T-cell (primary cell): ENCODE measurements around the gene TELO2. TPM values are rescaled to one million over a fixed set of nuclear protein-coding genes. Genes with fewer than 3 reads are reported as not detected.

ENCODE experiments used
- ATAC-seq, 4 experiments: fragments of 200-7000 bp in 3 of 4; fragments of 150-1000 bp in 1 of 4; cut with Tn5 transposase; replicated peaks in 1 of 4; 1 replicate in 3 of 4; 2 replicates in 1 of 4; pipeline ENCODE4 v1.10.0; 2021; ENCODE audit warnings: moderate library complexity in 3 of 4, mild to moderate bottlenecking in 2 of 4, moderate number of reproducible peaks in 1 of 4
- CTCF ChIA-PET, 2 donors: fragments of 300-600 bp; sonication (Branson Sonifier 250); formaldehyde crosslinking; loops; one replicate each; lab custom pipeline; 2022; ENCODE audit warnings: antibody characterized with exemption in 2 of 2; lab: Charles Lee
- POLR2A ChIA-PET, 2 donors: fragments of 300-600 bp; sonication (Branson Sonifier 250); formaldehyde crosslinking; loops; one replicate each; lab custom pipeline; 2022; ENCODE audit warnings: antibody characterized with exemption in 2 of 2; lab: Charles Lee
- DNase-seq, 35 experiments: peaks; one replicate each; pipeline versions ENCODE4 v3.0.0 to v3.0.0-alpha.2; 2013 to 2023
- H3K27ac ChIP-seq: one replicate; pipeline ENCODE4 v1.5.1; 2013; ENCODE audit warnings: low read length
- H3K27me3 ChIP-seq, 2 experiments: replicated peaks in 1 of 2; 1 replicate in 1 of 2; 2 replicates in 1 of 2; pipeline versions ENCODE4 v1.6.1 to v1.7.0; 2013; ENCODE audit warnings: low read length in 1 of 2, mixed read lengths in 1 of 2; ENCODE audit not compliant: control insufficient read depth in 2 of 2, insufficient read depth in 2 of 2; ENCODE audit errors: extremely low read depth in 1 of 2
- H3K36me3 ChIP-seq, 2 donors: 1 replicate in 1 of 2; 2 replicates in 1 of 2; pipeline versions ENCODE4 v1.6.1 to v1.7.0; 2013; ENCODE audit warnings: low read length in 1 of 2; ENCODE audit not compliant: control insufficient read depth in 2 of 2, insufficient read depth in 1 of 2; ENCODE audit errors: extremely low read depth in 1 of 2
- H3K4me1 ChIP-seq, 2 experiments: 1 replicate in 1 of 2; 2 replicates in 1 of 2; pipeline versions ENCODE4 v1.6.1 to v1.7.0; 2013; ENCODE audit warnings: low read length in 2 of 2, mixed read lengths in 1 of 2; ENCODE audit not compliant: insufficient read depth in 2 of 2, control insufficient read depth in 1 of 2; ENCODE audit errors: extremely low read depth in 1 of 2
- H3K4me3 ChIP-seq, 2 donors: 1 replicate in 1 of 2; 2 replicates in 1 of 2; pipeline versions ENCODE4 v1.5.1 to v1.7.0; 2013; ENCODE audit warnings: mild to moderate bottlenecking in 2 of 2, low read length in 1 of 2, moderate library complexity in 1 of 2; ENCODE audit not compliant: control insufficient read depth in 1 of 2; ENCODE audit errors: extremely low read depth in 1 of 2
- H3K9me3 ChIP-seq: 2 replicates; pipeline ENCODE4 v1.7.0; 2013
- H3K27ac Mint-ChIP-seq, 2 donors: one replicate each; pipeline ENCODE4 v1.8.0; 2020 to 2021; ENCODE audit warnings: mild to moderate bottlenecking in 2 of 2, mixed read lengths in 2 of 2
- H3K27me3 Mint-ChIP-seq, 2 donors: one replicate each; pipeline ENCODE4 v1.8.0; 2021 to 2022; ENCODE audit warnings: mixed read lengths in 2 of 2
- H3K36me3 Mint-ChIP-seq: one replicate; pipeline ENCODE4 v1.8.0; 2021; ENCODE audit warnings: mixed read lengths
- H3K4me1 Mint-ChIP-seq, 3 donors: one replicate each; pipeline ENCODE4 v1.8.0; 2020 to 2022; ENCODE audit warnings: mixed read lengths in 3 of 3, mild to moderate bottlenecking in 1 of 3
- H3K4me3 Mint-ChIP-seq, 3 donors: one replicate each; pipeline ENCODE4 v1.8.0; 2020 to 2022; ENCODE audit warnings: mild to moderate bottlenecking in 3 of 3, mixed read lengths in 3 of 3, moderate library complexity in 3 of 3
- H3K9me3 Mint-ChIP-seq, 3 donors: one replicate each; pipeline ENCODE4 v1.8.0; 2020 to 2022; ENCODE audit warnings: mixed read lengths in 3 of 3
- WGBS: methylation state at CpG from one replicate; pipeline ENCODE4 v1.1.5; 2013; ENCODE audit warnings: missing lambda C conversion rate; ENCODE audit not compliant: insufficient coverage; 5-methylcytosine and 5-hydroxymethylcytosine counted together
- total RNA-seq, 35 experiments: library from RNA in 6 of 35; stranded (reverse) in 6 of 35; fragments of 120-200 nt in 1 of 35; gene quantifications; one replicate each; pipeline versions ENCODE4 v1.2.1 to v1.2.4 and lab custom pipeline; 2013 to 2026

Gene TELO2
- total RNA-seq, 5 donors from 2014 or later (not counting 1 experiment from before 2014, with no cell fraction given): 36.0 to 73.0 (median 56.1) TPM

GRCh38 chr16:1533443-1533951 lies 40.3 kb downstream of the TELO2 start, which contains the start of gene TMEM204:
Gene TMEM204, plus strand, starts transcription at chr16:1533666. Its CDS starts 610 bp downstream, at chr16:1534276.
- Histone ChIP-seq H3K4me3 (peak within 1 kb of the TSS; percentile 80 to 81), H3K27me3 (no peaks in the 10 kb centered on the region), H3K9me3 (no peaks in the 10 kb centered on the region), H3K36me3 (peaks cover 11 to 30% of the 10 kb centered on the region in 2 donors), H3K4me1 (peaks cover 20 to 63% of the 10 kb centered on the region in 2 experiments), H3K27ac (peak within 1 kb of the TSS; percentile 35)
- Mint-ChIP-seq H3K36me3 (peaks cover 31% of the 10 kb centered on the region), H3K4me1 (peaks cover 40 to 58% (median 58%) of the 10 kb centered on the region in 3 donors), H3K27ac (peak within 1 kb of the TSS; percentile 95 to 98), H3K27me3 (no peaks in the 10 kb centered on the region), H3K9me3 (no peaks in the 10 kb centered on the region), H3K4me3 (peak within 1 kb of the TSS; percentile 97 to 100 (median 100))
- peak; percentile 69 to 73 (median 72) for ATAC-seq
- WGBS: under 1% methylated on average over 23 of the region's 27 CpGs
- POLR2A ChIA-PET: no interaction called here
- DNase-seq: peak in 28 of 35 experiments; percentile 17 to 76 (median 46)
- CTCF ChIA-PET: no interaction called here

- H3K4me3 ChIP-seq: peak overlapping the region; percentile 80 to 81
- POLR2A ChIA-PET: no interaction called here
- no peaks in the 10 kb centered on the region for H3K27me3 ChIP-seq
- H3K4me1 ChIP-seq: peaks cover 22 to 66% of the 10 kb centered on the region in 2 experiments
- peak overlapping the region; percentile 97 to 100 (median 100) for H3K4me3 Mint-ChIP-seq
- no peaks in the 10 kb centered on the region for H3K27me3 Mint-ChIP-seq
- peak overlapping the region; percentile 35 for H3K27ac ChIP-seq
- H3K36me3 ChIP-seq: peaks cover 11 to 38% of the 10 kb centered on the region in 2 donors
- CTCF ChIA-PET: no interaction called here
- ATAC-seq: peak; percentile 10 to 19 (median 18)
- peaks cover 32% of the 10 kb centered on the region for H3K36me3 Mint-ChIP-seq
- whole genome bisulfite sequencing: 1% methylated on average over 50 of the region's 57 CpGs
- peak in 1 of 35 experiments; percentile 20 for DNase-seq
- no peaks in the 10 kb centered on the region for H3K9me3 ChIP-seq
- no peaks in the 10 kb centered on the region for H3K9me3 Mint-ChIP-seq
- H3K27ac Mint-ChIP-seq: peak overlapping the region; percentile 95 to 98
- peaks cover 48 to 66% (median 64%) of the 10 kb centered on the region in 3 donors for H3K4me1 Mint-ChIP-seq
These were observed 41.2 kb downstream of the TELO2 start for GRCh38 chr16:1534021-1535020.

DNA sequence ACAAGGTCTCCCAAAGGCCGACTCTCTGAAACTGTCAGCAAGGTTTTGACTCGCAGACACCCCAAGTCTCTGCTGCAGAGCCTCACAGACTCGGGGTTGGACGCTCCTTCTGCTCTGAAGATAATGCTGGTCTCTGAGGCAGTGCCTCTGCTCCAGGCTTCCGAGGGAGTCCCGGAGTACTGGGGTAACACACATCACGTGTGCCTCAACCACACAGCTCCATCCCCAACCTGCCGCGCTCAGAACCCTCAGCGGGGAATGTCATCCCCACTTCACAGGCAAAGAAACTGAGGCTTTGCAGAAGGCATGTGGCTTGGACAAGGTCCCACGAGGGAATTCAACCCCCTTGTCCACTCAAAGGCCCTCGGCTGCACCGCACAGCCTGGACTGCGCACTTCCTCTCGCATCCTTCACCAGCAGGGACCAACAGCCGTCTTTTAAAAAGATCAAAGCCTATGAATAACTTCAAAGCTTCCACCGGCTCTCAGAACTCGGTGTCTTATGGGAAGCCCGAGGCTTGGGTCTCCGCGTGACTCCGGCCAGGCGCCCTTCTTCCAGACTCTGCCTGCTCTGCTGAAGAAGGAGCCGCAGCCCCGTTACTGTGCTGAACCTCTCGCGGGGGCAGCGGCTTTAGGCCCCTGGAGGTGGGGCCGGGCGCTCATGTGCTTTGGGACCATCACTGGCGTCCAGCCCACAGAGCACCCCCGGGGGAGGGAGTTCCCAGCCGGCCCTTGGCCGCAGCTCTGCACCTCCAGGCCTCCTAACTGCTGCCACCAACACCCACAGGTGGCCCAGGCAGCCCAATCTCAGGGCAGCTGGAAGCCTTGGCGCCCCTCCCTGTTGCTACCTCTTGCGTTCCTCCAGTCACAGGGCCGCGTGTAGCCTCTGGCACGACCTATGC lies 42.5 kb downstream of the TELO2 start:
- Mint-ChIP-seq H3K36me3 (peaks cover 32% of the 10 kb centered on the region), H3K27ac (peak overlapping the region; percentile 95 to 98), H3K27me3 (no peaks in the 10 kb centered on the region), H3K4me1 (peaks cover 52 to 67% (median 62%) of the 10 kb centered on the region in 3 donors), H3K9me3 (no peaks in the 10 kb centered on the region), H3K4me3 (peak overlapping the region; percentile 97 to 100 (median 100))
- peak overlapping the region; percentile 35 for H3K27ac ChIP-seq
- peaks cover 11 to 50% of the 10 kb centered on the region in 2 donors for H3K36me3 ChIP-seq
- peak overlapping the region; percentile 80 to 81 for H3K4me3 ChIP-seq
- DNase-seq (peak in 13 of 35 experiments; percentile 9 to 48 (median 36)), ATAC-seq (peak; percentile 24 to 48 (median 26))
- 7% methylated on average over 39 of the region's 39 CpGs for WGBS
- ChIA-PET CTCF (no interaction called here), POLR2A (no interaction called here)
- peaks cover 22 to 79% of the 10 kb centered on the region in 2 experiments for H3K4me1 ChIP-seq
- no peaks in the 10 kb centered on the region for H3K27me3 ChIP-seq
- no peaks in the 10 kb centered on the region for H3K9me3 ChIP-seq

DNA sequence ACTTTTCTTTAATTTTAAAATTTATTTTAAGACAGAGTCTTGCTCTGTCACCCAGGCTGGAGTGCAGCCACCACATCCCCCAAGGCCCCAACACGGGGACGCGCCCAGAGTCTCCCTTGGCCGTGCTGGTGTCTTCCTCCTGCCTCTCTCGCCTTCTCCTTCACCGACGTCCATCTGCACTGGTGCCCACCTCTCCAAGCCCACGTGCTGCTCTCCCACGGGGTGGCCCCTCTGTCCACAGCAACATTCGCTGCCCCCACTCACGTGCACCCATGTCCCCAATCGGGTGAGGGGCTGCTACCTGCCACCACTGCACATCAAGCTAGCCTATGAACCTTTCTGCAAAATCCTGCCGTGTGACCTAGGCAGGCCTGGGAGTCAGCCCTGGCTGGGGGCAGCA lies 43.4 kb downstream of the TELO2 start:
- H3K36me3 Mint-ChIP-seq: peaks cover 32% of the 10 kb centered on the region

GRCh38 chr16:1537138-1537577 lies 44.0 kb downstream of the TELO2 start:
- peaks cover 62 to 77% (median 74%) of the 10 kb centered on the region in 3 donors for H3K4me1 Mint-ChIP-seq
- no peak for ATAC-seq

More for the DNA sequence above, 43.4 kb downstream of the TELO2 start:
- H3K27me3 Mint-ChIP-seq: no peaks in the 10 kb centered on the region
- no peaks in the 10 kb centered on the region for H3K9me3 Mint-ChIP-seq
- H3K4me1 Mint-ChIP-seq: peaks cover 57 to 71% (median 70%) of the 10 kb centered on the region in 3 donors
- peak overlapping the region; percentile 97 to 100 (median 100) for H3K4me3 Mint-ChIP-seq
- 62% methylated on average over 13 of the region's 13 CpGs for WGBS
- H3K4me1 ChIP-seq: peaks cover 22 to 85% of the 10 kb centered on the region in 2 experiments
- H3K27ac ChIP-seq: peak overlapping the region; percentile 36
- peaks cover 12 to 60% of the 10 kb centered on the region in 2 donors for H3K36me3 ChIP-seq
- no peaks in the 10 kb centered on the region for H3K27me3 ChIP-seq
- CTCF ChIA-PET: interaction anchor here in 1 of 2 donors (0.5 kb wide), 1 partner anchor 194 kb away, joined by 3 read pairs; no protein-coding TSS in a partner anchor
- POLR2A ChIA-PET: no interaction called here
- ATAC-seq: no peak
- H3K27ac Mint-ChIP-seq: peak overlapping the region; percentile 91
- H3K9me3 ChIP-seq: no peaks in the 10 kb centered on the region
- peak overlapping the region; percentile 15 to 80 for H3K4me3 ChIP-seq
- DNase-seq: no peak

More at GRCh38 chr16:1537138-1537577, 44.0 kb downstream of the TELO2 start:
- Mint-ChIP-seq H3K27ac (peak overlapping the region; percentile 91), H3K4me3 (peak overlapping the region; percentile 97 to 100 (median 100)), H3K27me3 (no peaks in the 10 kb centered on the region), H3K36me3 (peaks cover 36% of the 10 kb centered on the region), H3K9me3 (no peaks in the 10 kb centered on the region)
- Histone ChIP-seq H3K4me3 (peak overlapping the region; percentile 44 to 80), H3K4me1 (peaks cover 22 to 87% of the 10 kb centered on the region in 2 experiments), H3K36me3 (peaks cover 18 to 64% of the 10 kb centered on the region in 2 donors), H3K27ac (peak overlapping the region; percentile 36), H3K9me3 (no peaks in the 10 kb centered on the region), H3K27me3 (no peaks in the 10 kb centered on the region)
- DNase-seq: no peak
- ChIA-PET POLR2A (no interaction called here), CTCF (no interaction called here)
- 74% methylated on average over 22 of the region's 27 CpGs for WGBS
